OCI-M2 (cell line): ENCODE data around the gene WBP2.

Experiments
- DNase-seq: peaks from one replicate; lab custom pipeline; 2025; ENCODE audit not compliant: unreplicated experiment; lab: John Stamatoyannopoulos, UW

WBP2 gene

GRCh38 chr17:75845933-75846691 lies 9.0 kb downstream of the WBP2 start:
- DNase-seq: no peak

- DNase-seq: no peak
Measured at GRCh38 chr17:75845058-75845711, 9.9 kb downstream of the WBP2 start.

- DNase-seq: no peak
Measured at GRCh38 chr17:75844530-75845057, 10.5 kb downstream of the WBP2 start.

GRCh38 chr17:75843577-75844529 lies 11.3 kb downstream of the WBP2 start, which contains the start of gene UNC13D:
UNC13D (minus strand) TSS chr17:75844404; CDS start chr17:75844337, 67 bp downstream.
- no peak for DNase-seq

GRCh38 chr17:75842963-75843576 lies 12.1 kb downstream of the WBP2 start:
- DNase-seq: no peak

- DNase-seq: no peak
Measured at GRCh38 chr17:75842411-75842810, 12.7 kb downstream of the WBP2 start.

GRCh38 chr17:75840799-75841164 lies 14.4 kb downstream of the WBP2 start:
- no peak for DNase-seq

- DNase-seq: no peak
Measured at GRCh38 chr17:75839942-75840798, 15.0 kb downstream of the WBP2 start.

- no peak for DNase-seq
Measured at GRCh38 chr17:75838410-75838809, 16.7 kb downstream of the WBP2 start.

- no peak for DNase-seq
Measured at GRCh38 chr17:75837899-75838298, 17.2 kb downstream of the WBP2 start.

- DNase-seq: no peak
Measured at GRCh38 chr17:75836605-75837004, 18.5 kb downstream of the WBP2 start.

- DNase-seq: no peak
Measured at GRCh38 chr17:75835654-75835987, 19.5 kb downstream of the WBP2 start.

GRCh38 chr17:75834928-75835653 lies 20.0 kb downstream of the WBP2 start:
- no peak for DNase-seq

- DNase-seq: no peak
Measured at GRCh38 chr17:75834279-75834920, 20.7 kb downstream of the WBP2 start.

GRCh38 chr17:75832652-75833400 lies 22.3 kb downstream of the WBP2 start:
- DNase-seq: no peak

- DNase-seq: no peak
Measured at GRCh38 chr17:75832164-75832651, 22.9 kb downstream of the WBP2 start.

- no peak for DNase-seq
Measured at GRCh38 chr17:75831032-75831571, 24.0 kb downstream of the WBP2 start.
